ENCODE data around the gene PRAMEF8.
"Not testable (repeated sequence)": the region's sequence is repeated elsewhere in the genome, so short reads cannot be mapped to it uniquely, and the experiment has no call there.

The PRAMEF8 gene

GRCh38 chr1:13285037-13285436, at the start of gene PRAMEF8:
PRAMEF8 (minus strand) TSS chr1:13285137; CDS start chr1:13284091, 1,046 bp downstream.
- DNase-seq (ENCODE audit: low spot score); in situ Hi-C loops (cut with MboI; ENCODE audit: low sequenced_read_pairs, unreplicated experiment): not testable (repeated sequence)

- in situ Hi-C loops (cut with MboI; ENCODE audit: low sequenced_read_pairs, unreplicated experiment); DNase-seq (ENCODE audit: low spot score): not testable (repeated sequence)
Measured at GRCh38 chr1:13315281-13315680, 30.3 kb upstream of the PRAMEF8 start, which contains the start of gene PRAMEF15. PRAMEF15 (plus strand) TSS chr1:13315581; CDS start chr1:13318408, 2,827 bp downstream.

GRCh38 chr1:13303239-13303638, 18.3 kb upstream of the PRAMEF8 start, which contains the start of gene PRAMEF33:
PRAMEF33 (plus strand) TSS chr1:13303539; CDS start chr1:13305955, 2,416 bp downstream.
- in situ Hi-C loops (cut with MboI; ENCODE audit: low sequenced_read_pairs, unreplicated experiment); DNase-seq (ENCODE audit: low spot score): not testable (repeated sequence)

GRCh38 chr1:13302197-13302596, 17.3 kb upstream of the PRAMEF8 start:
- DNase-seq (ENCODE audit: low spot score); in situ Hi-C loops (cut with MboI; ENCODE audit: low sequenced_read_pairs, unreplicated experiment): not testable (repeated sequence)

- in situ Hi-C loops (cut with MboI; ENCODE audit: low sequenced_read_pairs, unreplicated experiment); DNase-seq (ENCODE audit: low spot score): not testable (repeated sequence)
Measured at GRCh38 chr1:13298699-13299098, 13.8 kb upstream of the PRAMEF8 start.

- DNase-seq (ENCODE audit: low spot score); in situ Hi-C loops (cut with MboI; ENCODE audit: low sequenced_read_pairs, unreplicated experiment): not testable (repeated sequence)
Measured at GRCh38 chr1:13297216-13297931, 12.4 kb upstream of the PRAMEF8 start.

GRCh38 chr1:13289030-13289429, 4.1 kb upstream of the PRAMEF8 start:
- DNase-seq (ENCODE audit: low spot score); in situ Hi-C loops (cut with MboI; ENCODE audit: low sequenced_read_pairs, unreplicated experiment): not testable (repeated sequence)

- in situ Hi-C loops (cut with MboI; ENCODE audit: low sequenced_read_pairs, unreplicated experiment) = not testable (repeated sequence)
Measured at GRCh38 chr1:13279617-13280016, 5.3 kb downstream of the PRAMEF8 start.

GRCh38 chr1:13277016-13277415, 7.9 kb downstream of the PRAMEF8 start:
- in situ Hi-C loops (cut with MboI; ENCODE audit: low sequenced_read_pairs, unreplicated experiment); DNase-seq (ENCODE audit: low spot score): not testable (repeated sequence)

More at GRCh38 chr1:13279617-13280016, 5.3 kb downstream of the PRAMEF8 start:
- DNase-seq (ENCODE audit: low spot score) = not testable (repeated sequence)

GRCh38 chr1:13265124-13265523, 19.8 kb downstream of the PRAMEF8 start:
- in situ Hi-C loops (cut with MboI; ENCODE audit: low sequenced_read_pairs, unreplicated experiment); DNase-seq (ENCODE audit: low spot score): not testable (repeated sequence)

- DNase-seq (ENCODE audit: low spot score); in situ Hi-C loops (cut with MboI; ENCODE audit: low sequenced_read_pairs, unreplicated experiment): not testable (repeated sequence)
Measured at GRCh38 chr1:13253898-13254297, 31.0 kb downstream of the PRAMEF8 start, which contains the start of gene PRAMEF5. PRAMEF5 (plus strand) TSS chr1:13254198; CDS start chr1:13259269, 5,071 bp downstream.

- in situ Hi-C loops (cut with MboI; ENCODE audit: low sequenced_read_pairs, unreplicated experiment) = loop anchor here (25.0 kb wide), 1 partner anchor 460 kb away; the partner anchor contains the start of gene PRAMEF1
- DNase-seq (ENCODE audit: low spot score) = not testable (repeated sequence)
Measured at GRCh38 chr1:13247122-13247521, 37.8 kb downstream of the PRAMEF8 start.

GRCh38 chr1:13246554-13246871, 38.4 kb downstream of the PRAMEF8 start:
- in situ Hi-C loops (cut with MboI; ENCODE audit: low sequenced_read_pairs, unreplicated experiment) = loop anchor here (25.0 kb wide), 1 partner anchor 459 kb away; the partner anchor contains the start of gene PRAMEF1
- DNase-seq (ENCODE audit: low spot score) = not testable (repeated sequence)

- DNase-seq (ENCODE audit: low spot score) = not testable (repeated sequence)
- in situ Hi-C loops (cut with MboI; ENCODE audit: low sequenced_read_pairs, unreplicated experiment) = loop anchor here (25.0 kb wide), 1 partner anchor 459 kb away; the partner anchor contains the start of gene PRAMEF1
Measured at GRCh38 chr1:13245841-13246553, 38.9 kb downstream of the PRAMEF8 start.

- in situ Hi-C loops (cut with MboI; ENCODE audit: low sequenced_read_pairs, unreplicated experiment) = loop anchor here (25.0 kb wide), 1 partner anchor 456 kb away; the partner anchor contains the start of gene PRAMEF1
- not testable (repeated sequence) for DNase-seq (ENCODE audit: low spot score)
Measured at GRCh38 chr1:13243536-13244263, 41.2 kb downstream of the PRAMEF8 start.

- not testable (repeated sequence) for DNase-seq (ENCODE audit: low spot score)
- in situ Hi-C loops (cut with MboI; ENCODE audit: low sequenced_read_pairs, unreplicated experiment) = loop anchor here (25.0 kb wide), 1 partner anchor 452 kb away; the partner anchor contains the start of gene PRAMEF1
Measured at GRCh38 chr1:13239633-13240032, 45.3 kb downstream of the PRAMEF8 start.

- in situ Hi-C loops (cut with MboI; ENCODE audit: low sequenced_read_pairs, unreplicated experiment) = loop anchor here (25.0 kb wide), 1 partner anchor 450 kb away; the partner anchor contains the start of gene PRAMEF1
- not testable (repeated sequence) for DNase-seq (ENCODE audit: low spot score)
Measured at GRCh38 chr1:13237572-13237971, 47.4 kb downstream of the PRAMEF8 start.

- in situ Hi-C loops (cut with MboI; ENCODE audit: low sequenced_read_pairs, unreplicated experiment) = loop anchor here (25.0 kb wide), 1 partner anchor 447 kb away; the partner anchor contains the start of gene PRAMEF1
- DNase-seq (ENCODE audit: low spot score) = not testable (repeated sequence)
Measured at GRCh38 chr1:13234057-13234456, 50.9 kb downstream of the PRAMEF8 start.
